Erythroblast (primary cell): ENCODE measurements around the gene PLCB4.

Experiments used
- DNase-seq, 2 experiments: peaks; one replicate each; lab custom pipeline; 2025; lab: John Stamatoyannopoulos, UW
- GATA1 ChIP-seq: IDR thresholded peaks from 2 replicates; pipeline ENCODE4 v1.6.1; 2011; ENCODE audit warnings: low read depth, mild to moderate bottlenecking, control low read depth, low read length, moderate library complexity
- POLR2A ChIP-seq: IDR thresholded peaks from 2 replicates; pipeline ENCODE4 v1.6.1; 2011; ENCODE audit warnings: mild to moderate bottlenecking, low read length

Gene PLCB4

GRCh38 chr20:9517297-9518162 is 448.6 kb downstream of the PLCB4 start:
- no peak for DNase-seq
- TF ChIP-seq POLR2A (no peak), GATA1 (no peak)

GRCh38 chr20:9518576-9519175 is 449.8 kb downstream of the PLCB4 start:
- no peak for TF ChIP-seq GATA1
- TF ChIP-seq POLR2A, result no peak
- no peak for DNase-seq

- TF ChIP-seq GATA1, result no peak
- no peak for TF ChIP-seq POLR2A
- DNase-seq, result no peak
These were observed 451.2 kb downstream of the PLCB4 start for GRCh38 chr20:9520086-9520485.

GRCh38 chr20:9523636-9524035 is 454.7 kb downstream of the PLCB4 start:
- TF ChIP-seq GATA1 (no peak), POLR2A (no peak)
- no peak for DNase-seq
